H1 (cell line): ENCODE data around the gene MRPS18B. TPM values are rescaled to one million over a fixed set of nuclear protein-coding genes. Genes with fewer than 3 reads are reported as not detected.

Experiments used
- CTCF ChIA-PET: fragments of 300-600 bp; sonication (Branson Sonifier 250); formaldehyde crosslinking; loops from one replicate; lab custom pipeline; 2021; ENCODE audit not compliant: partially characterized antibody; lab: Charles Lee
- POLR2A ChIA-PET: fragments of 300-600 bp; sonication (Branson Sonifier 250); formaldehyde crosslinking; loops from one replicate; lab custom pipeline; 2021; ENCODE audit warnings: inconsistent platforms; ENCODE audit not compliant: partially characterized antibody; lab: Charles Lee
- DNase-seq, 2 experiments: peaks; one replicate each; pipeline versions ENCODE4 v3.0.0 to v3.0.0-alpha.2; 2010 to 2022; ENCODE audit warnings: low spot score in 2 of 2, low read depth in 1 of 2, mixed read lengths in 1 of 2
- FAIRE-seq: peaks from 2 replicates; lab custom pipeline; 2011; peaks lifted over from hg19 to GRCh38; lab: Jason Lieb, UNC
- H2AFZ ChIP-seq: 2 replicates; pipeline ENCODE4 v1.8.1; 2012; ENCODE audit warnings: low read length, inconsistent platforms
- H2AK5ac ChIP-seq: 2 replicates; pipeline ENCODE4 v1.6.1; 2013; ENCODE audit warnings: low read depth, low read length
- H2BK120ac ChIP-seq: replicated peaks from 2 replicates; pipeline ENCODE3; 2013; ENCODE audit warnings: low read depth, low read length, inconsistent platforms
- H2BK12ac ChIP-seq: 2 replicates; pipeline ENCODE4 v1.6.1; 2013; ENCODE audit warnings: low read depth, low read length
- H2BK15ac ChIP-seq: 2 replicates; pipeline ENCODE4 v1.6.1; 2013; ENCODE audit warnings: low read length
- H2BK20ac ChIP-seq: 2 replicates; pipeline ENCODE4 v1.6.1; 2013; ENCODE audit warnings: low read length
- H2BK5ac ChIP-seq: 2 replicates; pipeline ENCODE4 v1.6.1; 2013; ENCODE audit warnings: low read depth, low read length
- H3K14ac ChIP-seq: 2 replicates; pipeline ENCODE4 v1.6.1; 2013; ENCODE audit warnings: inconsistent platforms; ENCODE audit not compliant: insufficient read length
- H3K18ac ChIP-seq: 2 replicates; pipeline ENCODE4 v1.6.1; 2013; ENCODE audit warnings: low read length; ENCODE audit errors: extremely low read depth
- H3K23ac ChIP-seq: 2 replicates; pipeline ENCODE4 v1.6.1; 2013; ENCODE audit warnings: inconsistent platforms; ENCODE audit not compliant: insufficient read length
- H3K23me2 ChIP-seq: 2 replicates; pipeline ENCODE4 v1.6.1; 2013; ENCODE audit warnings: low read depth, low read length
- H3K27ac ChIP-seq: 2 replicates; pipeline ENCODE4 v1.6.1; 2011; ENCODE audit warnings: low read depth, low read length, inconsistent platforms
- H3K27me3 ChIP-seq, 4 experiments: replicated peaks in 1 of 4; 1 replicate in 1 of 4; 2 replicates in 3 of 4; pipeline versions ENCODE4 v1.6.1 to v1.8.1; 2011 to 2013; ENCODE audit warnings: low read length in 3 of 4, mild to moderate bottlenecking in 3 of 4, inconsistent platforms in 2 of 4, mixed read lengths in 2 of 4, moderate library complexity in 1 of 4; ENCODE audit not compliant: control insufficient read depth in 3 of 4, insufficient read depth in 3 of 4; ENCODE audit errors: extremely low read depth in 1 of 4
- H3K36me3 ChIP-seq, 4 experiments: 2 replicates each; pipeline versions ENCODE4 v1.6.1 to v1.8.1; 2011 to 2013; ENCODE audit warnings: mild to moderate bottlenecking in 4 of 4, low read length in 3 of 4, moderate library complexity in 2 of 4, control low read depth in 1 of 4, inconsistent platforms in 1 of 4; ENCODE audit not compliant: insufficient read depth in 4 of 4, control insufficient read depth in 2 of 4
- H3K4ac ChIP-seq: replicated peaks from 2 replicates; pipeline ENCODE3; 2013; ENCODE audit warnings: low read length, low read depth, mixed read lengths, inconsistent platforms; ENCODE audit not compliant: insufficient read length
- H3K4me1 ChIP-seq, 4 experiments: replicated peaks in 1 of 4; 1 replicate in 1 of 4; 2 replicates in 3 of 4; pipeline versions ENCODE4 v1.6.1 to v1.8.1; 2011 to 2013; ENCODE audit warnings: low read length in 3 of 4, inconsistent platforms in 2 of 4, mixed read lengths in 1 of 4; ENCODE audit not compliant: insufficient read depth in 4 of 4, control insufficient read depth in 3 of 4
- H3K4me2 ChIP-seq, 2 experiments: 2 replicates each; pipeline versions ENCODE4 v1.6.1 to v1.8.1; 2011 to 2013; ENCODE audit warnings: low read depth in 2 of 2, low read length in 2 of 2, control low read depth in 1 of 2, inconsistent platforms in 1 of 2, mild to moderate bottlenecking in 1 of 2; ENCODE audit not compliant: insufficient read depth in 1 of 2
- H3K4me3 ChIP-seq, 4 experiments: fragments of 200-600, 300-600 bp in 1 of 4; sonication (generic), shearing (Covaris generic), sonication (Bioruptor Twin) in 1 of 4; 2 replicates each; pipeline versions ENCODE4 v1.5.1 to v1.8.1; 2011 to 2016; ENCODE audit warnings: low read length in 4 of 4, low read depth in 3 of 4, control low read depth in 2 of 4, inconsistent platforms in 2 of 4, mild to moderate bottlenecking in 2 of 4, mixed read lengths in 1 of 4, moderate library complexity in 1 of 4; ENCODE audit not compliant: insufficient read depth in 2 of 4; ENCODE audit errors: extremely low read depth in 1 of 4
- H3K56ac ChIP-seq: replicated peaks from 2 replicates; pipeline ENCODE3; 2013; ENCODE audit warnings: low read depth, mild to moderate bottlenecking, mixed read lengths, low read length, inconsistent platforms; ENCODE audit not compliant: insufficient read length
- H3K79me1 ChIP-seq: 2 replicates; pipeline ENCODE4 v1.6.1; 2013; ENCODE audit warnings: low read depth, low read length, control low read depth
- H3K79me2 ChIP-seq, 2 experiments: 2 replicates each; pipeline versions ENCODE4 v1.6.1 to v1.8.1; 2012 to 2013; ENCODE audit warnings: low read length in 2 of 2, mild to moderate bottlenecking in 2 of 2, inconsistent platforms in 1 of 2; ENCODE audit not compliant: insufficient read depth in 2 of 2, control insufficient read depth in 1 of 2
- H3K9ac ChIP-seq, 4 experiments: replicated peaks in 1 of 4; 1 replicate in 1 of 4; 2 replicates in 3 of 4; pipeline versions ENCODE4 v1.6.1 to v1.8.1; 2011 to 2013; ENCODE audit warnings: low read depth in 3 of 4, low read length in 3 of 4, control low read depth in 2 of 4, mild to moderate bottlenecking in 2 of 4, moderate library complexity in 2 of 4, inconsistent platforms in 1 of 4; ENCODE audit errors: extremely low read depth in 1 of 4
- H3K9me3 ChIP-seq, 2 experiments: 2 replicates each; pipeline versions ENCODE4 v1.6.1 to v1.8.1; 2012 to 2013; ENCODE audit warnings: mild to moderate bottlenecking in 2 of 2, moderate library complexity in 2 of 2, control low read depth in 1 of 2, inconsistent platforms in 1 of 2, low read depth in 1 of 2, low read length in 1 of 2, mixed read lengths in 1 of 2; ENCODE audit not compliant: insufficient read depth in 2 of 2
- H4K20me1 ChIP-seq, 2 experiments: replicated peaks in 1 of 2; 2 replicates each; pipeline versions ENCODE3 to v1.8.1; 2011 to 2013; ENCODE audit warnings: inconsistent platforms in 2 of 2, low read length in 2 of 2, mild to moderate bottlenecking in 1 of 2; ENCODE audit not compliant: insufficient read depth in 2 of 2, control insufficient read depth in 1 of 2
- H4K5ac ChIP-seq: 2 replicates; pipeline ENCODE4 v1.6.1; 2013; ENCODE audit warnings: low read length, low read depth, mixed read lengths, inconsistent platforms; ENCODE audit not compliant: insufficient read length
- H4K8ac ChIP-seq: 2 replicates; pipeline ENCODE4 v1.8.0; 2013; ENCODE audit warnings: mild to moderate bottlenecking, moderate library complexity, low read length, inconsistent platforms; ENCODE audit not compliant: insufficient read depth; ENCODE audit errors: extremely low read depth
- H4K91ac ChIP-seq: replicated peaks from 2 replicates; pipeline ENCODE3; 2013; ENCODE audit warnings: low read length, mixed read lengths, inconsistent platforms; ENCODE audit not compliant: insufficient read length
- CTBP2 ChIP-seq: IDR thresholded peaks from 2 replicates; pipeline ENCODE4 v1.7.0; 2011; ENCODE audit warnings: borderline replicate concordance, mild to moderate bottlenecking, moderate library complexity, mixed read lengths, low read length; ENCODE audit not compliant: insufficient read depth, insufficient read length
- KDM4A ChIP-seq: IDR thresholded peaks from one replicate; pipeline ENCODE4 v1.7.1; 2012; ENCODE audit warnings: low read depth, mild to moderate bottlenecking, moderate library complexity, low read length, inconsistent platforms; ENCODE audit not compliant: severe bottlenecking
- NANOG ChIP-seq: IDR thresholded peaks from 2 replicates; pipeline ENCODE4 v1.6.1; 2011; ENCODE audit warnings: low read length, low read depth, mild to moderate bottlenecking, inconsistent platforms; ENCODE audit not compliant: insufficient read depth, poor library complexity, severe bottlenecking
- RBBP5 ChIP-seq: IDR thresholded peaks from 2 replicates; pipeline ENCODE4 v1.7.1; 2012; ENCODE audit warnings: low read depth, mild to moderate bottlenecking, inconsistent platforms, low read length, moderate library complexity, borderline replicate concordance
- SIX5 ChIP-seq: IDR thresholded peaks from 2 replicates; pipeline ENCODE4 v1.6.1; 2011; ENCODE audit warnings: mild to moderate bottlenecking, low read depth, low read length
- WGBS, 2 experiments: shearing (Covaris generic) in 1 of 2; methylation state at CpG; one replicate each; pipeline versions ENCODE4 v1.1.6 to v1.1.7; 2013 to 2015; ENCODE audit warnings: low lambda C conversion rate in 2 of 2, mixed read lengths in 2 of 2, inconsistent platforms in 1 of 2, low coverage in 1 of 2, missing lambda C conversion rate in 1 of 2; ENCODE audit not compliant: insufficient replicate concordance in 2 of 2, insufficient coverage in 1 of 2, insufficient read length in 1 of 2; ENCODE audit errors: extremely low coverage in 1 of 2, missing lambda C conversion rate in 1 of 2; 5-methylcytosine and 5-hydroxymethylcytosine counted together
- polyA plus RNA-seq, 7 experiments: library from polyadenylated mRNA; depleted of rRNA in 3 of 7; stranded (reverse) in 5 of 7; unstranded in 2 of 7; fragments of >200 nt in 5 of 7; fragments of 200-250 nt in 2 of 7; gene quantifications; 1 replicate in 5 of 7; 2 replicates in 1 of 7; 4 replicates in 1 of 7; pipeline versions ENCODE4 v1.2.1 to v1.2.3, GENCODE V29; 2011 to 2013; ENCODE audit warnings: missing spikeins in 2 of 7, mixed read lengths in 2 of 7
- total RNA-seq: library from RNA; stranded (reverse); fragmentation: NEBNext Ultra II Directional; extraction: Animal tissue kit (Norgen Biotek cat#: 25700); gene quantifications from 2 replicates; pipeline ENCODE4 v1.2.1, GENCODE V29; 2021

Gene MRPS18B
- total and polyA plus RNA-seq, 2 of the 8 experiments (the other 6 are each of a cell fraction or from before 2014, with no cell fraction given): 57.8 to 83.3 TPM

- peak overlapping the region; percentile 88 to 98 (median 95) for H3K4me3 ChIP-seq
- 1% methylated on average over 8 of the region's 8 CpGs; no CpG with 5 or more reads in 1 of the 2 experiments for WGBS, 2 experiments
- peaks cover 15% of the 10 kb centered on the region for H3K79me1 ChIP-seq
- no peaks in the 10 kb centered on the region for H3K27me3 ChIP-seq
- H3K56ac ChIP-seq: peak overlapping the region; percentile 83
- H3K27ac ChIP-seq: peak overlapping the region; percentile 95
- 0 out of 2 replicates have a peak overlapping the region, but pooled peaks have one; percentile 97 for H4K8ac ChIP-seq
- H3K23ac ChIP-seq: no peak overlapping the region
- no peak for FAIRE-seq
- H2BK120ac ChIP-seq: no peak overlapping the region
- H4K91ac ChIP-seq: peak overlapping the region; percentile 34
- H2BK5ac ChIP-seq: peak overlapping the region; percentile 98
- H3K23me2 ChIP-seq: peaks cover 9% of the 10 kb centered on the region; the same call in 1 of the 2 replicates
- TF ChIP-seq NANOG: no peak
- TF ChIP-seq SIX5: no peak
- TF ChIP-seq RBBP5: no peak
- TF ChIP-seq CTBP2: no peak
- TF ChIP-seq KDM4A: no peak
- no peaks in the 10 kb centered on the region for H3K9me3 ChIP-seq
- no peak overlapping the region for H2BK15ac ChIP-seq
- no peak overlapping the region; the same call in 1 of the 2 replicates for H2BK12ac ChIP-seq
- H4K5ac ChIP-seq: no peak overlapping the region
- H2AK5ac ChIP-seq: 0 out of 2 replicates have a peak overlapping the region, but pooled peaks have one; percentile 53
- peak overlapping the region; percentile 91 to 93 for H3K4me2 ChIP-seq
- H3K9ac ChIP-seq: peak overlapping the region; percentile 8 to 98 (median 94)
- no peak overlapping the region for H2AFZ ChIP-seq
- peaks cover 23 to 49% of the 10 kb centered on the region in 2 experiments for H3K79me2 ChIP-seq
- ChIA-PET POLR2A (interaction anchor here (0.9 to 3.5 kb wide), 18 partner anchors 9 to 101 kb away, joined by 3 to 34 read pairs (median 6); partner anchors contain the start of genes DHX16, GNL1 and PRR3), CTCF (interaction anchor here (1.0 kb wide), 1 partner anchor 30 kb away, joined by 3 read pairs; no protein-coding TSS in a partner anchor)
- H2BK20ac ChIP-seq: no peak overlapping the region
- H3K36me3 ChIP-seq: peaks cover 0 to 11% (median 4%) of the 10 kb centered on the region in 4 experiments; a peak in 5 of 8 replicates
- peaks cover 0 to 16% of the 10 kb centered on the region in 2 experiments for H4K20me1 ChIP-seq
- no peak for DNase-seq
- no peak overlapping the region; the same call in 1 of the 2 replicates for H3K18ac ChIP-seq
- peak overlapping the region; percentile 32 for H3K4ac ChIP-seq
- peaks cover 0 to 4% (median 2%) of the 10 kb centered on the region in 4 experiments; a peak in 5 of 7 replicates for H3K4me1 ChIP-seq
- H3K14ac ChIP-seq: no peak overlapping the region
These were observed 45.9 kb upstream of the MRPS18B start for GRCh38 chr6:30571762-30572082.
